Panc1 (cell line): Measurements from ENCODE around the gene WDFY3. TPM values are rescaled to one million over a fixed set of nuclear protein-coding genes. Genes with fewer than 3 reads are reported as not detected.

Source experiments
- ATAC-seq: fragments of 200-7000 bp; cut with Tn5 transposase; 2 replicates; pipeline ENCODE4 v1.9.1; 2020; ENCODE audit warnings: mild to moderate bottlenecking, moderate library complexity
- BruUV-seq: library from RNA; stranded (reverse); fragments of 400-500 nt; replicated peaks from 2 replicates; lab custom pipeline; 2021; lab: Mats Ljungman, UMichigan
- CTCF ChIA-PET: fragments of 300-600 bp; sonication (Branson Sonifier 250); formaldehyde crosslinking; loops from one replicate; lab custom pipeline; 2022; ENCODE audit warnings: antibody characterized with exemption; lab: Charles Lee
- POLR2A ChIA-PET: fragments of 300-600 bp; sonication (Branson Sonifier 250); formaldehyde crosslinking; loops from one replicate; lab custom pipeline; 2022; ENCODE audit warnings: antibody characterized with exemption; lab: Charles Lee
- DNase-seq: peaks from one replicate; pipeline ENCODE4 v3.0.0-alpha.2; 2010; ENCODE audit warnings: low read depth, low spot score
- H3K27ac ChIP-seq: 2 replicates; pipeline ENCODE4 v1.5.1; 2011; ENCODE audit warnings: mild to moderate bottlenecking, low read length, inconsistent platforms
- H3K27me3 ChIP-seq: fragments of 200-500 bp; sonication (Bioruptor generic); 2 replicates; pipeline ENCODE4 v1.6.0; 2014; ENCODE audit warnings: low read length, inconsistent platforms; ENCODE audit not compliant: control insufficient read depth, insufficient read depth
- H3K36me3 ChIP-seq: fragments of 200-500 bp; sonication (Bioruptor generic); 2 replicates; pipeline ENCODE4 v1.5.1; 2014; ENCODE audit warnings: inconsistent platforms, mild to moderate bottlenecking, low read length, moderate library complexity; ENCODE audit not compliant: control insufficient read depth, insufficient read depth
- H3K4me1 ChIP-seq: 2 replicates; pipeline ENCODE4 v1.5.1; 2011; ENCODE audit warnings: inconsistent platforms, mild to moderate bottlenecking, low read length, moderate library complexity; ENCODE audit not compliant: control insufficient read depth, insufficient read depth
- H3K4me3 ChIP-seq, 2 experiments: 2 replicates each; pipeline ENCODE4 v1.5.1; 2011 to 2012; ENCODE audit warnings: low read depth in 2 of 2, low read length in 2 of 2, mild to moderate bottlenecking in 2 of 2, inconsistent platforms in 1 of 2, moderate library complexity in 1 of 2
- H3K9me3 ChIP-seq: fragments of 200-500 bp; sonication (Bioruptor generic); 2 replicates; pipeline ENCODE4 v1.5.1; 2014; ENCODE audit warnings: low read depth, mild to moderate bottlenecking, inconsistent platforms, low read length, moderate library complexity; ENCODE audit not compliant: control insufficient read depth, insufficient read depth
- POLR2AphosphoS5 ChIP-seq: IDR thresholded peaks from 2 replicates; pipeline ENCODE4 v1.6.1; 2012; ENCODE audit warnings: mild to moderate bottlenecking, low read depth, low read length, moderate library complexity
- SIN3A ChIP-seq: IDR thresholded peaks from 2 replicates; pipeline ENCODE4 v1.6.1; 2012; ENCODE audit warnings: low read depth, mild to moderate bottlenecking, low read length, moderate library complexity, borderline replicate concordance; ENCODE audit not compliant: insufficient read depth
- TCF7L2 ChIP-seq: IDR thresholded peaks from 2 replicates; pipeline ENCODE4 v1.6.1; 2011; ENCODE audit warnings: mild to moderate bottlenecking, low read depth, low read length, inconsistent platforms
- in situ Hi-C: cut with HindIII; loops from 2 replicates; pipeline ENCODE4 v1.10.0; 2016; ENCODE audit warnings: low sequenced_read_pairs, low pct_unique_long_range_greater_than_20kb
- intact Hi-C: fragments of 100-400 bp; cut with micrococcal nuclease; formaldehyde crosslinking; loops from one replicate; pipeline ENCODE4 v1.10.0; 2022; ENCODE audit not compliant: unreplicated experiment
- total RNA-seq: library from RNA; stranded (reverse); gene quantifications from one replicate; pipeline ENCODE4 v1.2.1, GENCODE V29; 2021; ENCODE audit not compliant: unreplicated experiment
- TF ChIP-seq, protein P1 (sequence below), 2 experiments: IDR thresholded peaks; 2 replicates each; pipeline ENCODE4 v1.6.1; 2011 to 2012; ENCODE audit warnings: low read depth in 2 of 2, control low read depth in 1 of 2, low read length in 1 of 2, mild to moderate bottlenecking in 1 of 2, moderate library complexity in 1 of 2; ENCODE audit not compliant: insufficient read depth in 1 of 2
- TF ChIP-seq, protein P2 (sequence below): fragments of 450-650 bp; IDR thresholded peaks from 2 replicates; pipeline ENCODE4 v1.5.1; 2017; ENCODE audit warnings: mild to moderate bottlenecking

Gene WDFY3
- total RNA-seq, 1 experiment from 2014 or later = 47.8 TPM

DNA sequence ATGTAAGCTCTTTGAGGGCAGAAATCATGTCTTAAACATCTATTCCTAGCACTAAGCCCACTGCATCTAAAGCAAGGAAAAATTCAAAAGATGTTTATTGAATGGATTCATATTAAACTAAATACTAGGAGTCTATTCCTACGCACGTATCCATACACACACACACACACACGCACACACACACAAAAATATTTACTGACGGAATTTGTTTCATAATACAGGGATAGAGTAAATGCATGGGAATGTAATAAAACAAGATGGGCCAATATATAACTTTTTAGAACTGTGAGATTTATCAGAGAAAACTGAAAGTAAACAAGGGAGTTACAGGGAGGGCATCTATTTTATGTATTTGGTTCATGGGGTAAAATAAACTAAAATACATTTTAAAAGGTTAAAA is 57.6 kb downstream of the WDFY3 start:
- no peak for DNase-seq
- H3K4me3 ChIP-seq = no peak overlapping the region
- in situ Hi-C loops = no loop called here
- H3K4me1 ChIP-seq = no peaks in the 10 kb centered on the region
- H3K27me3 ChIP-seq = no peaks in the 10 kb centered on the region
- H3K27ac ChIP-seq = no peak overlapping the region
- ATAC-seq = no peak
- ChIA-PET POLR2A (no interaction called here), CTCF (no interaction called here)
- no peaks in the 10 kb centered on the region for H3K36me3 ChIP-seq
- H3K9me3 ChIP-seq = no peaks in the 10 kb centered on the region
- TF ChIP-seq, protein P1, sequence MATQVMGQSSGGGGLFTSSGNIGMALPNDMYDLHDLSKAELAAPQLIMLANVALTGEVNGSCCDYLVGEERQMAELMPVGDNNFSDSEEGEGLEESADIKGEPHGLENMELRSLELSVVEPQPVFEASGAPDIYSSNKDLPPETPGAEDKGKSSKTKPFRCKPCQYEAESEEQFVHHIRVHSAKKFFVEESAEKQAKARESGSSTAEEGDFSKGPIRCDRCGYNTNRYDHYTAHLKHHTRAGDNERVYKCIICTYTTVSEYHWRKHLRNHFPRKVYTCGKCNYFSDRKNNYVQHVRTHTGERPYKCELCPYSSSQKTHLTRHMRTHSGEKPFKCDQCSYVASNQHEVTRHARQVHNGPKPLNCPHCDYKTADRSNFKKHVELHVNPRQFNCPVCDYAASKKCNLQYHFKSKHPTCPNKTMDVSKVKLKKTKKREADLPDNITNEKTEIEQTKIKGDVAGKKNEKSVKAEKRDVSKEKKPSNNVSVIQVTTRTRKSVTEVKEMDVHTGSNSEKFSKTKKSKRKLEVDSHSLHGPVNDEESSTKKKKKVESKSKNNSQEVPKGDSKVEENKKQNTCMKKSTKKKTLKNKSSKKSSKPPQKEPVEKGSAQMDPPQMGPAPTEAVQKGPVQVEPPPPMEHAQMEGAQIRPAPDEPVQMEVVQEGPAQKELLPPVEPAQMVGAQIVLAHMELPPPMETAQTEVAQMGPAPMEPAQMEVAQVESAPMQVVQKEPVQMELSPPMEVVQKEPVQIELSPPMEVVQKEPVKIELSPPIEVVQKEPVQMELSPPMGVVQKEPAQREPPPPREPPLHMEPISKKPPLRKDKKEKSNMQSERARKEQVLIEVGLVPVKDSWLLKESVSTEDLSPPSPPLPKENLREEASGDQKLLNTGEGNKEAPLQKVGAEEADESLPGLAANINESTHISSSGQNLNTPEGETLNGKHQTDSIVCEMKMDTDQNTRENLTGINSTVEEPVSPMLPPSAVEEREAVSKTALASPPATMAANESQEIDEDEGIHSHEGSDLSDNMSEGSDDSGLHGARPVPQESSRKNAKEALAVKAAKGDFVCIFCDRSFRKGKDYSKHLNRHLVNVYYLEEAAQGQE (IDR thresholded peaks at IDR 0.05; ENCODE audit: insufficient read depth in 1 of 2, low read depth in 2 of 2, low read length in 1 of 2) = no peak
- TF ChIP-seq SIN3A (no peak), POLR2AphosphoS5 (no peak)
- intact Hi-C loops = no loop called here
- no TSS peak for BruUV-seq

DNA sequence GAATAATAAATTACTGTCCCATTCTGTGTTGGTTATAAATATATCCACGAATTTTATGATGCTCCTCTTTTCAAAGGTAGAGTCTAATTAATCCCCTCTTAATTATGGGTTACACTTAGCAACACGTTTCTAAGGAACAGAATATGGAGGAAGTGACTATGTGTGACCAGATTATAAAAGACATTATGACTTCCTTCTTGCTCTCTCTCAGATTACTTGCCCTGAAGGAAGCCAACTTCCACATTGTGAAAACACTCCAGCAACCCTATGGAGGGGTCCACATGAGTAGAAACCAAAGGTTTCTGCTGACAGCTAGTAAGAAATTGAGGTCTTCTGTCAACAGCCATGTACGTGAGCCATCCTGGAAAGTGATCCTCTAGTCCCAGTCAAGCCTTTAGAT is 59.3 kb downstream of the WDFY3 start:
- intact Hi-C loops = no loop called here
- Histone ChIP-seq H3K36me3 (no peaks in the 10 kb centered on the region), H3K9me3 (no peaks in the 10 kb centered on the region), H3K27ac (no peak overlapping the region), H3K4me1 (no peaks in the 10 kb centered on the region; the same call in 1 of the 2 replicates), H3K4me3 (no peak overlapping the region), H3K27me3 (no peaks in the 10 kb centered on the region)
- ChIA-PET CTCF (no interaction called here), POLR2A (interaction anchor here (0.6 kb wide), 2 partner anchors 10 to 442 kb away, joined by 4 to 8 read pairs; no protein-coding TSS in a partner anchor)
- DNase-seq (no peak), ATAC-seq (no peak)
- BruUV-seq = no TSS peak
- TF ChIP-seq, protein P1 (IDR thresholded peaks at IDR 0.05; ENCODE audit: insufficient read depth in 1 of 2, low read depth in 2 of 2, low read length in 1 of 2) = no peak
- TF ChIP-seq POLR2AphosphoS5 (no peak), SIN3A (no peak), TCF7L2 (no peak)
- TF ChIP-seq, protein P2, sequence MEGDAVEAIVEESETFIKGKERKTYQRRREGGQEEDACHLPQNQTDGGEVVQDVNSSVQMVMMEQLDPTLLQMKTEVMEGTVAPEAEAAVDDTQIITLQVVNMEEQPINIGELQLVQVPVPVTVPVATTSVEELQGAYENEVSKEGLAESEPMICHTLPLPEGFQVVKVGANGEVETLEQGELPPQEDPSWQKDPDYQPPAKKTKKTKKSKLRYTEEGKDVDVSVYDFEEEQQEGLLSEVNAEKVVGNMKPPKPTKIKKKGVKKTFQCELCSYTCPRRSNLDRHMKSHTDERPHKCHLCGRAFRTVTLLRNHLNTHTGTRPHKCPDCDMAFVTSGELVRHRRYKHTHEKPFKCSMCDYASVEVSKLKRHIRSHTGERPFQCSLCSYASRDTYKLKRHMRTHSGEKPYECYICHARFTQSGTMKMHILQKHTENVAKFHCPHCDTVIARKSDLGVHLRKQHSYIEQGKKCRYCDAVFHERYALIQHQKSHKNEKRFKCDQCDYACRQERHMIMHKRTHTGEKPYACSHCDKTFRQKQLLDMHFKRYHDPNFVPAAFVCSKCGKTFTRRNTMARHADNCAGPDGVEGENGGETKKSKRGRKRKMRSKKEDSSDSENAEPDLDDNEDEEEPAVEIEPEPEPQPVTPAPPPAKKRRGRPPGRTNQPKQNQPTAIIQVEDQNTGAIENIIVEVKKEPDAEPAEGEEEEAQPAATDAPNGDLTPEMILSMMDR = no peak
- in situ Hi-C loops = no loop called here
